OCI-M2 (cell line): ENCODE results near the gene CASK.

Experiments
- DNase-seq: peaks from one replicate; lab custom pipeline; 2025; ENCODE audit not compliant: unreplicated experiment; lab: John Stamatoyannopoulos, UW

The CASK gene

GRCh38 chrX:41913476-41913875 lies 9.9 kb downstream of the CASK start:
- DNase-seq, result no peak

DNA sequence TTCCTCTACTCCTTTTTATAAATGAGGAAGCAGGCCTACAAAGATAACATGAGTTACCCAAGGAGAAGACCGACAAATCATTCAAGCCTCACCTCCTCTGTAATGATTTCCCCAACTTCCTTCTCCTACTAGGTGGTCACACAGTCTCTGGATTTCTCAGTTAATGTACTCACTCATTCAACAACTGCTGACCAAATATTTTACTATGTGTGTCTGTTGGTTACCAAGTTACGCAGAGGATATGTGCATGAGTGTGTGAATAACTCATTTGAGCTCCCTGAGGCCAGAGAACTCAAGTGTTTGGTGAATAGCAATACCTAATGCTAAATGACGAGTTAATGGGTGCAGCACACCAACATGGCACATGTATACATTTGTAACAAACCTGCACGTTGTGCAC lies 10.4 kb downstream of the CASK start:
- DNase-seq, result no peak

DNA sequence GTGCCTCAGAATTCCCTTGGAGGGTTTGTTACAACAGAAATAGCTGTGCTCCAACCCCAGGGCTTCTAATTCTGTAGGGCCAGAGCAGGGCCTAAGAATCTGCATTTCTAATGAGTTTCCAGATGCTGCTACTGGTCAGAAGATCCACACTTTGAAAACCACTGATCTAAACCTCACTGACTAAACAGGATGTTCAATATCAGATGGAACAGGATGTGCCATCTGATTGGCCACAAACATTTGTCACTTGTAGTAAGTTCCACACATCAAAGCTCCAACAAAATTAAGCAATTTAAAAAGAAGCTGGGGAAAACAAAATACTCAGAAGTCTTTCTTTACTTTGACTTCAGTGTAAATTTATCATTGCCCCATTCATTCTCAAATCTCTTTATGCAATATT lies 14.3 kb downstream of the CASK start:
- no peak for DNase-seq

DNA sequence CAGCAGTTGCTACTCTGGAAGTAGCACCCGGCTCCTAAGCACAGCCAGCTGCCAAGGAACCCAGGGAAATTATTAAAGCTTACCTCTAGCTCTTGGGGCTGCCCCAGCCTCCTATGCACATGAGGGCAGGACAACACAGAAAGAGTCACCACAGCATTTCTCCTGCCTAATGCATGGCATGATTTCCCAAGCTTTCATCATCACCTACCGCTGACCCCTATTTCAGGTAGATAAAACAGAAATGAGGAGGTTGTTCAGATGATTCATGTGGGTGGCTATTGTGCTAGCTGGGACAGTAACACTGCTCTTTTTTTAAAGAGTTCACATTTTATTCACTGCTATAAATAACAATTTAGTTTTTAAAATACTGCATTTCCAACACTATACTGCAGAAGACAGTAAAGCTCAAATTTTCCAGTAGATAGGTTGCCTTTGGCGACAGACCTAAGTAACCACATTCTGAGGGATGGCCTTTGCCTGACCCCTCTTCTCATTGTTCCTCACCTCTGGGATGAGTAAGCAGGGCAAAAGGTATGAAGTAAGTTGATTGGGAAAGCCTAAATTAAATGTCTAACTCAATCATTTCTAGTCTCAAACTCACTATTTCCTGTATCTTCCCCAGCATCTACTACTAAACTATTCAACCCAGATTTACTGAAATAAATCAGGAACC lies 16.7 kb downstream of the CASK start:
- no peak for DNase-seq

DNA sequence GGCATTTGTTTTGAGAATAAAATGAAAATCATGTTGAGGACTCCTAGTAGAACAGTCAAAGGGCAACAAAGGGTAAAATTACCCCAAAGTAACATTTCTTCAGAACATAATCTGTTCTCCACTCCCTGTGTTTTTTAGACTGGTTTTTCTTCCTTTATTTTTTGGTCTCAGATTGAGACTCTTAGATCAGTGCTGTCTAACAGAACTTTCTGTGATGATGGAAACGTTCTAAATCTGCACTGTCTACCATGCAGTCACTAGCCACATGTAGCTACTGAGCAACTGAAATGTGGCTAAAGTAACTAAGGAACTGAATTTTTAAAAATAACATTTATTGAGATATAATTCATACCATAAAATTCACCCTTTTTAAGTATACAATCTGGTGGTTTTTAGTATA lies 19.8 kb downstream of the CASK start:
- no peak for DNase-seq

GRCh38 chrX:41900321-41900720 lies 23.0 kb downstream of the CASK start:
- no peak for DNase-seq

- DNase-seq, result no peak
Measured at GRCh38 chrX:41895826-41896225, 27.5 kb downstream of the CASK start.

DNA sequence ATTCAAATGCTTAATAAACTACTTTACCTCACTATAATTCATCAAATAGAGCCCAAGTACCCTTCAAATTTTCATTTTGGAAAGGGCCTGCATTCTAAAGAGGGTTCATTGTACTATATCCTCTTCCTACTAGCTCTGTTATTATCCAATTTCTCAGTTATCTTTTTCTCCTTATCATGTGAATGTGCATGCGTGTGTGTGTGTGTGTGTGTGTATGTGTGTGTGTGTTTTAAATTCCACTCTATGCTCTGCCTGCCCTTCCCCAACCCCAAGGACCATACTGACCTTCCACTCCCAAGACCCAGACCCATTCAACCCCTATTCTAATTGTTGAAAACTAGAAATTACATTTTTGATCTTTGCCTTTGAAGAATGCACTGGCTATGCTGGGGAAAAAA lies 33.3 kb downstream of the CASK start:
- DNase-seq, result no peak

GRCh38 chrX:41889317-41890025 lies 33.9 kb downstream of the CASK start:
- no peak for DNase-seq

GRCh38 chrX:41887691-41888090 lies 35.7 kb downstream of the CASK start:
- DNase-seq, result no peak

GRCh38 chrX:41885724-41886123 lies 37.6 kb downstream of the CASK start:
- DNase-seq, result no peak

- no peak for DNase-seq
Measured at GRCh38 chrX:41881166-41881565, 42.2 kb downstream of the CASK start.

GRCh38 chrX:41877167-41877566 lies 46.2 kb downstream of the CASK start:
- DNase-seq, result no peak

DNA sequence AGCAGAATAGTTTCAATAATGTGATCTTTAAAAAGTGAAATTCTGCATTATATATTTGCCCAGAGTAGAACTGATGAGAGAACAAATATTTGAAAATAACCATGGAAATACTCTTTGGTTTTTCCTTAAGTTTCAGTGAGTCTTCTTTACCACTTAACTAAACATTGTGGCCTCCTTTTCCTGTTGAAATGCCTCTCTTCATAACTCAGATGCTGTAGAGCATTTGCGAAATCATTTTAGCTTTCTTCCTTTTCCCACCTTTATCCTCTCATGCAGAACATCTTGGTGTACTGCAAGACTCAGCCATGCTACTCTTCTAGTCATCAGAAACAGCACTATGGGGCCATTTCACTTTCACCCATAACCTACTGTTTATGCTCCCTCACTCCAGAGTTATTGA lies 48.2 kb downstream of the CASK start:
- DNase-seq, result no peak

- no peak for DNase-seq
Measured at GRCh38 chrX:41870719-41871151, 52.6 kb downstream of the CASK start.

DNA sequence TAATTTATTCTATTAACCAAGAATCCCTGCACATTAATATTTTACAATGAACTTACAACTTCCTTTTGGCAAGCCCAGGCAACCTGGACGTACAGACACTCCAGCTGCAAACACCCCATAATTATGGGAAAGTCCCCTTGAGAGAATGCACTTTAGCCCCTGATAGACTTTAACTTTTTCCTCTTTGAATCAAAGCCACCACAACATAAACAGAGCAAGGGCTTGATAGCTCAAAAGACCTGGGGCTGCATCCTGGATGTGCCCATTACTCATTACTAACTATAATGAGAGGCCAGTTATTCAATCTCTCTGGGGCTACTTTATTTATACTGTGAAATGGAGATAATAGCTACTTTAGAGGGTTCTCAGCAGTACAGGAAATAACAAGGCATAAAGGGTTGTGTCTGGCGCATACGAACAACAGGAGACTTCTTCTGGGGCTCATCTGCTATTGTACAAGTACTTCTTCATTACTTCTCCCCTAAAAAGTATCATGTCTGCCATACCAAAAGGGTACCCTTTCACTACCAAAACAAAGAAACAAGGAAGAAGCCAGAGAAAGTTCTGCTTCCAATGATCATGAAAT lies 54.9 kb downstream of the CASK start:
- no peak for DNase-seq

DNA sequence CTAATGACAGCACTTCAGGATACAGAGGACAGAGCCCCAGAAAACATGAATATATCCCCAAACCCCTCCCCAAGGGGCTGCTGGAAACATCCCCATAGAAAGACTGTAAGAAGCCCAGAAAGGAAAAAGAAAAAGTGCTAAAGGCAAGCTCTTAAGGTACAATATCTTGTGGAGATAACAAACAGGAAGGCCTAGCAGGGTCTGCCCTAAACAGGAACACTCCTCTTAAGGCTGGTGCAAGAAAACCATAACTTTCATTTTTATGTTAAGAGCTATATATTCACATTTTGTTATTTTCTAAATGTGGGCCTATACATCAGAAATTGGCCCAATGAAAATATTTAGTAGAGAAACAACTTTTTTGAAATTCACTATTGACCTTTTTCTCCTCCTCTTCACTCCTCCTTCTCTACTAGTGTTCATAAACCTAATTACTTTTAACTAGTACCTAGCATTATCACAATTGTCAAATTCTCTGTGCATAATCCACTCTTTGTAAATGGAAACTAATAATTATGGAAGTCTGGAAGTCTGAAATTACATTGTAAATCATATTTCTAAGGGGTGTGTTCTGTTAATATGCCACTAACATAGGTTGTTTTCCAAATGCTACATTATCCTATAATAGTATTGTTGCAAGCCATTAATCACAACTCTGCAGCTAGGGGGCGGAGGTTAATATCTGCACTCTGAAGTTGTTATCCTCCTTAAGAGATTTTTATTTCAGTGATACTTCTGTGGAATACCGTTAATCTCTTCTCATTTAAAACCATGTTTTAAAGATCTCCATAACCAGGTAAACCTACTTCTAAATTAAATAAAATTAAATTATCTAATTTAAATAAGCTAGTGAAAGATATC lies 59.8 kb downstream of the CASK start:
- no peak for DNase-seq

DNA sequence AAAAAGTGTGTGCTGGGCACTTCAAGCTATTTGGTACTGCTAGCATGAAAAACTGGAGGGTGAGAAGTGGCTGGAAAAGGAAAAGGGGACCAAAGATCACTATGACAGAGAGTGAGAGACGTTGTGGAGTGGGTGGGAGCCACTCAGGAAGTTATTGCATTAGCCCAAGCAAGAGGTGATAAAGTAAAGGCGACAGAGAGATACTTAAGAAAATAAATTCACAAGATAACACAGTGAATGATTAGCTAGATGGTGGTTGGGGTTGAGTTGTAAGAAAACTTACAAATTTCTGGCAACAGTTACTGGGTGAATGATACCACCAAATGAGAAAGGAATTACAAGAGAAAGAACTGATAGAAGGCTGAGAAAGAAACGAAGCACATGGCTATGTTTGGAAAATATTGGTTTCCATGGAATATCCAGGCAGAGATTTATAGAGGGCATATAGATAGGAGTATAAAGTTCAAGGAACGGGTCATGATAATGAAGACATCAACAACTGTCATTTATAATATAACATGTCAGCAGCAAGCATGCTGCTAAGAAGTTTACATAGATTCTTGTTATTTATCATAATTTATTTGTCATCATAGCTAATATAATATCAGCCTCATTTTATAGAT lies 60.7 kb downstream of the CASK start:
- no peak for DNase-seq

DNA sequence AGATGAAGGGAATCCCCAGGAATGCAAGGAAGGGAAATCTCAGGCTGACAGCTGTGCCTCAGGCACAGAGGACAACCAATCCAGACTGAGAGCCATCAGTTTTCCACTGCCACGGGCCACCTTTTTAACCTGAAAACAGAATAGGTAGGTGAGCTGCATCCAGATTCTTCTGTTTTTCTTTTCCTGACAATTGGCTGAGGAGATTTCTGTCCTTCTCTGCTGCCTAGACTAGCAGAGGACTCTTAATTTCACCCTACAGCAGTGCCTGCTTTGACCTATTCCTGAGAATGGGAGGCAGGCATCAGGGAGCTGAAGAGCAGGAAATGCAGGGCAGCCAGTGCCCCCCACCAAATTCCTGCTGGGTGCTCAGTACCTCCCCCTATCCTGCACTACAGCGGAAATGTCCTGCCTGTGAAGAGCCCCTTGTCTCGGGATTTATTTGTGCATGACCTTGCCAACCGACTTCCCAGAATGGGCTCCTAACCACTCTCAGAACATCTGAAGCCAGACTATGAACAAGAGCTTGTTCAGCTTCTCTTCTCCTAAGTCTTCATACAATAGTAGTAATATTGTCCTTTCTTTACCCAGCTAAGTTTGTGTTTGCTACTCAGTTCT lies 65.1 kb downstream of the CASK start:
- DNase-seq, result no peak

GRCh38 chrX:41857670-41858069 lies 65.7 kb downstream of the CASK start:
- DNase-seq, result no peak

GRCh38 chrX:41846714-41847113 lies 76.6 kb downstream of the CASK start:
- DNase-seq, result no peak
